PC-9 (cell line): ENCODE measurements around the gene UPK1B.

Source experiments
- EZH2 ChIP-seq: fragments of 200-600 bp; sonication (generic); IDR thresholded peaks from 2 replicates; pipeline ENCODE4 v1.8.0; 2017; ENCODE audit warnings: antibody characterized with exemption, low read depth
- TF ChIP-seq, protein P1 (sequence below): fragments of 200-600 bp; sonication (generic); conservative IDR thresholded peaks from 2 replicates; pipeline ENCODE4 v1.6.1; 2017; ENCODE audit warnings: mixed run types, antibody characterized with exemption, mild to moderate bottlenecking, moderate library complexity

- TF ChIP-seq, protein P1, sequence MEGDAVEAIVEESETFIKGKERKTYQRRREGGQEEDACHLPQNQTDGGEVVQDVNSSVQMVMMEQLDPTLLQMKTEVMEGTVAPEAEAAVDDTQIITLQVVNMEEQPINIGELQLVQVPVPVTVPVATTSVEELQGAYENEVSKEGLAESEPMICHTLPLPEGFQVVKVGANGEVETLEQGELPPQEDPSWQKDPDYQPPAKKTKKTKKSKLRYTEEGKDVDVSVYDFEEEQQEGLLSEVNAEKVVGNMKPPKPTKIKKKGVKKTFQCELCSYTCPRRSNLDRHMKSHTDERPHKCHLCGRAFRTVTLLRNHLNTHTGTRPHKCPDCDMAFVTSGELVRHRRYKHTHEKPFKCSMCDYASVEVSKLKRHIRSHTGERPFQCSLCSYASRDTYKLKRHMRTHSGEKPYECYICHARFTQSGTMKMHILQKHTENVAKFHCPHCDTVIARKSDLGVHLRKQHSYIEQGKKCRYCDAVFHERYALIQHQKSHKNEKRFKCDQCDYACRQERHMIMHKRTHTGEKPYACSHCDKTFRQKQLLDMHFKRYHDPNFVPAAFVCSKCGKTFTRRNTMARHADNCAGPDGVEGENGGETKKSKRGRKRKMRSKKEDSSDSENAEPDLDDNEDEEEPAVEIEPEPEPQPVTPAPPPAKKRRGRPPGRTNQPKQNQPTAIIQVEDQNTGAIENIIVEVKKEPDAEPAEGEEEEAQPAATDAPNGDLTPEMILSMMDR, result no peak
- no peak for TF ChIP-seq EZH2
These were observed 16.5 kb upstream of the UPK1B start for GRCh38 chr3:119156868-119157267.
